Activated T-cell treated with anti-CD3 and anti-CD28 coated beads, Interleukin-2, amount 50 U/mL, for 24 hours (primary cell): ENCODE data around the gene PLA2G4D.

Experiments used
- DNase-seq: peaks from one replicate; pipeline ENCODE4 v3.0.0-alpha.2; 2020
- H3K27ac Mint-ChIP-seq: 2 replicates; pipeline ENCODE4 v1.8.0; 2020; ENCODE audit warnings: mild to moderate bottlenecking, mixed read lengths
- H3K27me3 Mint-ChIP-seq: 2 replicates; pipeline ENCODE4 v1.8.0; 2020; ENCODE audit warnings: mixed read lengths
- H3K36me3 Mint-ChIP-seq: 2 replicates; pipeline ENCODE4 v1.8.0; 2020; ENCODE audit warnings: low read depth, mixed read lengths
- H3K4me1 Mint-ChIP-seq: 2 replicates; pipeline ENCODE4 v1.8.0; 2020; ENCODE audit warnings: low read depth, mixed read lengths
- H3K4me3 Mint-ChIP-seq: 2 replicates; pipeline ENCODE4 v1.8.0; 2020; ENCODE audit warnings: mild to moderate bottlenecking, moderate library complexity, mixed read lengths
- H3K9me3 Mint-ChIP-seq: 2 replicates; pipeline ENCODE4 v1.8.0; 2020; ENCODE audit warnings: mixed read lengths

PLA2G4D gene

DNA sequence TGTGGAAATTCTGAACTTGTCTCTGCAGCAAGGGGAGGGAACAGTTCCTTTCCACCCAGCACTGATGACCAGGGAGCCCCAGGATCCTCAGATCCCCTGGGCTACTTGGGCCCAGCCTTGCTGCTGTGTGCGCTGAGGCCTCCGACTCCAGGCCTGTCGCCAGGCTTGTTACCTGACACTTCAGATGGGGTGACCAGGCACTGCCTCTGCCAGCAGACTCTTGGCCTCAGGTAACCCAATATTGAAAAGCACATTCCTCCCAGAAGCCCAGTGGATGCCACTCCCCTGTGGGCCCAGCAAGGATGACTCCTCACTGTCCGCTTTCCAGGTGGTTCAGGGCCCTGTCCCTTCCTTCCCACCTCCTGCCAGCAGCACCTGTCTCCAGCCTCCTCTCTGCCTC, 70.1 kb downstream of the PLA2G4D start:
- no peaks in the 10 kb centered on the region for H3K4me1 Mint-ChIP-seq
- H3K36me3 Mint-ChIP-seq: no peaks in the 10 kb centered on the region
- H3K27ac Mint-ChIP-seq: no peak overlapping the region
- H3K4me3 Mint-ChIP-seq: no peak overlapping the region
- DNase-seq: no peak
- H3K27me3 Mint-ChIP-seq: no peaks in the 10 kb centered on the region
- H3K9me3 Mint-ChIP-seq: no peaks in the 10 kb centered on the region

DNA sequence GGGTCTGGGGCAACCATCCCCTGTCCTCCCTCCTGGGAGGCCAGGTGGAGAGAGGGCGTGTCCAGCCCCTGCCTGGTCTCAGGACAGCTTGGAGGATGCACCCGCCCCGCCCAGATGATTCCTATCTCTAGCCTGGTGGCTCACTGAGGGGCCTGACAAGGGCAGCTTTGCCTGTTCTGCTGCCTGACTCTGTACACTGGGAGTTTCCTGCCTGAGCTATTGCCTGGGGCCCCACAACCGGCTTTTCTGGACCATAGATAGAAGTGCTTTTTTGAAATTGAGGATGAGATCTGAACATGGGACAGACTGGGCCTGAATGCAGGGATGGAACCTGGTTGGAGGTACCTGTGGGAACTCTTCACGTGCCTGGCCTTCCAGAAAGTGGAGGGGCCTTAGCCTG, 72.8 kb downstream of the PLA2G4D start:
- no peak for DNase-seq
- H3K9me3 Mint-ChIP-seq: no peaks in the 10 kb centered on the region
- no peak overlapping the region for H3K4me3 Mint-ChIP-seq
- no peaks in the 10 kb centered on the region for H3K27me3 Mint-ChIP-seq
- no peaks in the 10 kb centered on the region for H3K4me1 Mint-ChIP-seq
- no peak overlapping the region for H3K27ac Mint-ChIP-seq
- no peaks in the 10 kb centered on the region for H3K36me3 Mint-ChIP-seq

DNA sequence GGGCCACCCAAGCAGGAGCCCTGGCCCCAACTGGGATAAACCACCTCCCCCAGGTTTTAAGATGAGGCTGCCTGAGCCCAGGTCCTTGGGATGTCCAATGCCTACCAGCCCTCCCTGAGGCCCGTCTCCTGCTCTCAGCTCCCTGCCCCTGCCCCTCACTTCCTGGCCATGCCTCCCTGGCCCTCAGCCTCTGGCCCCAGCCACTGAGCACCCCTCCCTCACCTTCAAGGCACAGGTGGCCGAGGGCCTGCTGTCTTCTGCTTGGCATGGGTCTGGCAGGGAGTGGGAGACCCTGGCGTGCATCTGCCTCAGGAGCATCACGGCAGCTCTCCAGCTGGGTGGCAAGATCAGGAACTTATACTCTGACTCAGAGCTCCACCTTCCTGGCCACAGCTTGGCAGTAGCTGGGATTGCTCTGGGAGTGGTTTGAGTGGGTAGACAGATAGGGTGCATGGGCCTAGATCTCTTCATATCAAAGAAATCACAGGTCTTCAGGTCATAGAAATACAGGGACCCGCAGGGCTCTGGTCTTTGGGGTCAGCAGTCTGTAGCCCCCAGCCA, 73.6 kb downstream of the PLA2G4D start, which contains the start of gene PLA2G4E:
Gene PLA2G4E (minus strand): TSS at position 330 of the 561 bp plus-strand sequence. CDS start 12 bp downstream, at position 318.
- no peak for DNase-seq
- no peaks in the 10 kb centered on the region for H3K4me1 Mint-ChIP-seq
- H3K36me3 Mint-ChIP-seq: no peaks in the 10 kb centered on the region
- no peak within 1 kb of the TSS for H3K4me3 Mint-ChIP-seq
- H3K27ac Mint-ChIP-seq: no peak within 1 kb of the TSS
- no peaks in the 10 kb centered on the region for H3K27me3 Mint-ChIP-seq
- no peaks in the 10 kb centered on the region for H3K9me3 Mint-ChIP-seq

- H3K4me3 Mint-ChIP-seq: no peak overlapping the region
- no peak overlapping the region for H3K27ac Mint-ChIP-seq
- no peaks in the 10 kb centered on the region for H3K36me3 Mint-ChIP-seq
- no peaks in the 10 kb centered on the region for H3K4me1 Mint-ChIP-seq
- DNase-seq: no peak
- no peaks in the 10 kb centered on the region for H3K9me3 Mint-ChIP-seq
- H3K27me3 Mint-ChIP-seq: no peaks in the 10 kb centered on the region
Observed at GRCh38 chr15:42018306-42019224, 75.8 kb downstream of the PLA2G4D start.
